HepG2 (cell line): ENCODE data around the gene DLL4. TPM values are rescaled to one million over a fixed set of nuclear protein-coding genes. Genes with fewer than 3 reads are reported as not detected.
A peak's percentile ranks its signal among the peaks of the same experiment; 100 is the strongest.

Experiments
- ATAC-seq: fragments of 200-7000 bp; cut with Tn5 transposase; 3 replicates; pipeline ENCODE4 v1.9.1; 2020; ENCODE audit warnings: mild to moderate bottlenecking, moderate library complexity
- BruUV-seq: library from RNA; stranded (reverse); fragments of 400-500 nt; replicated peaks from 2 replicates; lab custom pipeline; 2021; lab: Mats Ljungman, UMichigan
- CTCF ChIA-PET: fragments of 300-600 bp; formaldehyde crosslinking; extraction: SDS; loops from one replicate; lab custom pipeline; 2021; ENCODE audit warnings: low total read pairs, inconsistent platforms, low intra/inter-chr PET ratio; lab: Yijun Ruan, JAX
- POLR2A ChIA-PET: fragments of 350-600 bp; sonication (Branson Sonifier 250); formaldehyde crosslinking; loops from one replicate; lab custom pipeline; 2020; ENCODE audit warnings: antibody characterized with exemption, inconsistent platforms; lab: Yijun Ruan, JAX
- DNase-seq: peaks from one replicate; pipeline ENCODE4 v3.0.0-alpha.2; 2015; ENCODE audit warnings: low spot score
- FAIRE-seq: peaks from 3 replicates; lab custom pipeline; 2011; peaks lifted over from hg19 to GRCh38; lab: Jason Lieb, UNC
- H2AFZ ChIP-seq: one replicate; pipeline ENCODE4 v1.6.1; 2011; ENCODE audit warnings: low read length, inconsistent platforms
- H3K27ac ChIP-seq: fragments of 300-600 bp; 3 replicates; pipeline ENCODE4 v1.8.0; 2011; ENCODE audit warnings: mixed run types, mild to moderate bottlenecking, mixed read lengths, low read length, inconsistent platforms; ENCODE audit not compliant: insufficient read depth; ENCODE audit errors: extremely low read length
- H3K27me3 ChIP-seq, 2 experiments: fragments of 200-600 bp in 1 of 2; 2 replicates in 1 of 2; 3 replicates in 1 of 2; pipeline versions ENCODE4 v1.6.0 to v1.8.0; 2011; ENCODE audit warnings: low read length in 2 of 2, mild to moderate bottlenecking in 2 of 2, moderate library complexity in 2 of 2, inconsistent platforms in 1 of 2; ENCODE audit not compliant: insufficient read depth in 2 of 2, control insufficient read depth in 1 of 2
- H3K36me3 ChIP-seq, 2 experiments: fragments of 200-600 bp in 1 of 2; replicated peaks in 1 of 2; 2 replicates in 1 of 2; 3 replicates in 1 of 2; pipeline versions ENCODE4 v1.5.1 to v1.8.0; 2011; ENCODE audit warnings: low read length in 2 of 2, inconsistent platforms in 1 of 2; ENCODE audit not compliant: insufficient read depth in 2 of 2, control insufficient read depth in 1 of 2
- H3K4me1 ChIP-seq: 2 replicates; pipeline ENCODE4 v1.5.1; 2012; ENCODE audit warnings: low read length, inconsistent platforms; ENCODE audit not compliant: insufficient read depth
- H3K4me2 ChIP-seq: 2 replicates; pipeline ENCODE4 v1.6.0; 2011; ENCODE audit warnings: low read depth, low read length, inconsistent platforms
- H3K4me3 ChIP-seq, 3 experiments: fragments of 200-600 bp in 1 of 3; sonication (generic), shearing (Covaris generic) in 1 of 3; replicated peaks in 1 of 3; 2 replicates each; pipeline ENCODE4 v1.5.1; 2011 to 2016; ENCODE audit warnings: low read length in 3 of 3, inconsistent platforms in 2 of 3, low read depth in 2 of 3, mild to moderate bottlenecking in 2 of 3, control low read depth in 1 of 3, mixed read lengths in 1 of 3; ENCODE audit not compliant: insufficient read depth in 1 of 3
- H3K79me2 ChIP-seq: one replicate; pipeline ENCODE4 v1.6.1; 2011; ENCODE audit warnings: low read length, inconsistent platforms; ENCODE audit not compliant: insufficient read depth
- H3K9ac ChIP-seq: 2 replicates; pipeline ENCODE4 v1.6.0; 2011; ENCODE audit warnings: mild to moderate bottlenecking, low read depth, low read length, inconsistent platforms; ENCODE audit not compliant: insufficient read depth
- H3K9me3 ChIP-seq: 2 replicates; pipeline ENCODE4 v1.5.1; 2012; ENCODE audit warnings: mild to moderate bottlenecking, low read length
- H4K20me1 ChIP-seq: 2 replicates; pipeline ENCODE4 v1.6.0; 2011; ENCODE audit warnings: inconsistent platforms, mild to moderate bottlenecking, low read length, moderate library complexity; ENCODE audit not compliant: insufficient read depth
- DMTF1 ChIP-seq: sonication (generic); formaldehyde crosslinking; IDR thresholded peaks from 2 replicates; pipeline ENCODE4 v1.4.0; 2020; ENCODE audit warnings: mild to moderate bottlenecking, missing genetic modification reagents
- E2F5 ChIP-seq: sonication (generic); formaldehyde crosslinking; conservative IDR thresholded peaks from 2 replicates; pipeline ENCODE4 v1.4.0; 2020; ENCODE audit warnings: missing genetic modification reagents
- HNRNPK ChIP-seq: fragments of 200-400 bp; formaldehyde crosslinking; IDR thresholded peaks from 2 replicates; pipeline ENCODE4 v1.6.1; 2018; ENCODE audit warnings: low read length, low read depth, moderate library complexity, mild to moderate bottlenecking; ENCODE audit not compliant: poor library complexity, severe bottlenecking
- SAFB2 ChIP-seq: sonication (generic); formaldehyde crosslinking; IDR thresholded peaks from 2 replicates; pipeline ENCODE4 v1.5.1; 2020; ENCODE audit warnings: missing genetic modification reagents, low read depth, mild to moderate bottlenecking, borderline replicate concordance
- TEF ChIP-seq: sonication (generic); formaldehyde crosslinking; IDR thresholded peaks from 2 replicates; pipeline ENCODE4 v1.5.0; 2020; ENCODE audit warnings: missing genetic modification reagents
- ZNF331 ChIP-seq: sonication (generic); formaldehyde crosslinking; IDR thresholded peaks from 2 replicates; pipeline ENCODE4 v1.4.0; 2020; ENCODE audit warnings: missing genetic modification reagents
- ZNF335 ChIP-seq: sonication (generic); formaldehyde crosslinking; IDR thresholded peaks from 2 replicates; pipeline ENCODE4 v1.4.0; 2020; ENCODE audit warnings: missing genetic modification reagents
- ZNF34 ChIP-seq: sonication (generic); formaldehyde crosslinking; IDR thresholded peaks from 2 replicates; pipeline ENCODE4 v1.4.0; 2020; ENCODE audit warnings: mild to moderate bottlenecking, missing genetic modification reagents, borderline replicate concordance
- WGBS: methylation state at CpG from one replicate; pipeline ENCODE4 v1.1.6; 2017; ENCODE audit warnings: low lambda C conversion rate; 5-methylcytosine and 5-hydroxymethylcytosine counted together
- in situ Hi-C: cut with HindIII; loops from 2 replicates; pipeline ENCODE4 v1.10.0; 2017; ENCODE audit warnings: low pct_unique_long_range_greater_than_20kb; ENCODE audit not compliant: extremely low pct_ligation_motif_present
- intact Hi-C: fragments of 100-400 bp; cut with micrococcal nuclease; formaldehyde crosslinking; loops from one replicate; pipeline ENCODE4 v1.10.0; 2022; ENCODE audit not compliant: unreplicated experiment
- polyA plus RNA-seq, 8 experiments: library from polyadenylated mRNA; depleted of rRNA in 3 of 8; stranded (reverse) in 7 of 8; unstranded in 1 of 8; fragments of >200 nt; fragmentation: Illumina TruSeq in 4 of 8; extraction: Trizol in 4 of 8; gene quantifications; 2 replicates each; pipeline versions ENCODE4 v1.2.1 to v1.2.3, GENCODE V29; 2011 to 2016; ENCODE audit warnings: low read depth in 4 of 8, missing spikeins in 1 of 8, mixed read lengths in 1 of 8; ENCODE audit not compliant: insufficient read depth in 1 of 8
- total RNA-seq, 5 experiments: library from RNA; depleted of rRNA; stranded (reverse); fragments of >200 nt; fragmentation: Illumina TruSeq; extraction: Trizol; gene quantifications; 2 replicates each; pipeline ENCODE4 v1.2.3, GENCODE V29; 2016; ENCODE audit warnings: low read depth in 1 of 5

The DLL4 gene
- total and polyA plus RNA-seq, 2 of the 13 experiments (the other 11 are each of a cell fraction or from before 2014, with no cell fraction given): 0.20 to 0.25 TPM

GRCh38 chr15:40927495-40927872, 1.7 kb upstream of the DLL4 start:
- no TSS peak for BruUV-seq
- H3K79me2 ChIP-seq: no peaks in the 10 kb centered on the region
- intact Hi-C loops (no loop called here), in situ Hi-C loops (no loop called here)
- H3K4me1 ChIP-seq: peaks cover 78% of the 10 kb centered on the region
- CTCF ChIA-PET: no interaction called here
- ATAC-seq (no peak), DNase-seq (no peak), FAIRE-seq (no peak)
- no peaks in the 10 kb centered on the region for H4K20me1 ChIP-seq
- 31% methylated on average over 13 of the region's 24 CpGs for WGBS
- H3K36me3 ChIP-seq: no peaks in the 10 kb centered on the region
- no peak overlapping the region for H3K27ac ChIP-seq
- H3K9ac ChIP-seq: no peak overlapping the region
- peaks cover 12 to 86% of the 10 kb centered on the region in 2 experiments for H3K27me3 ChIP-seq
- POLR2A ChIA-PET: no interaction called here
- no peak overlapping the region for H3K4me2 ChIP-seq
- H3K9me3 ChIP-seq: no peaks in the 10 kb centered on the region
- no peak overlapping the region for H2AFZ ChIP-seq
- H3K4me3 ChIP-seq: peak overlapping the region in 1 of 3 experiments; percentile 72; a peak in 3 of 6 replicates
- TF ChIP-seq TEF (CRISPR knock-in tag) (no peak), E2F5 (CRISPR knock-in tag) (no peak), HNRNPK (peak; percentile 82)

- ChIA-PET CTCF (no interaction called here), POLR2A (interaction anchor here (0.9 to 2.6 kb wide), 6 partner anchors 9 to 121 kb away, joined by 3 to 10 read pairs (median 5); partner anchors contain the start of genes DNAJC17 and ZFYVE19)
- in situ Hi-C loops: no loop called here
- peak overlapping the region; percentile 82 for H3K4me2 ChIP-seq
- H3K4me1 ChIP-seq: peaks cover 78% of the 10 kb centered on the region
- ATAC-seq (no peak), DNase-seq (no peak), FAIRE-seq (no peak)
- H3K79me2 ChIP-seq: no peaks in the 10 kb centered on the region
- no peaks in the 10 kb centered on the region for H4K20me1 ChIP-seq
- no peaks in the 10 kb centered on the region for H3K36me3 ChIP-seq
- H2AFZ ChIP-seq: no peak overlapping the region
- intact Hi-C loops: loop anchor here (2.0 kb wide), 1 partner anchor 17 kb away; no protein-coding TSS in a partner anchor
- H3K27ac ChIP-seq: no peak overlapping the region
- peak overlapping the region; percentile 49 to 72 (median 57); a peak in 5 of 6 replicates for H3K4me3 ChIP-seq
- no peaks in the 10 kb centered on the region for H3K9me3 ChIP-seq
- no TSS peak for BruUV-seq
- H3K9ac ChIP-seq: no peak overlapping the region
- WGBS: 3% methylated on average over 6 of the region's 68 CpGs
- peaks cover 9 to 80% of the 10 kb centered on the region in 2 experiments for H3K27me3 ChIP-seq
- TF ChIP-seq ZNF34 (CRISPR knock-in tag) (no peak), ZNF331 (no peak), ZNF335 (no peak), DMTF1 (CRISPR knock-in tag) (no peak), SAFB2 (CRISPR knock-in tag) (no peak)
Observed at GRCh38 chr15:40927873-40928806, 1.0 kb upstream of the DLL4 start.
